Activated naive CD8-positive, alpha-beta T cell treated with anti-CD3 and anti-CD28 coated beads, Interleukin-2, amount 50 U/mL, for 24 hours (primary cell): Measurements from ENCODE around the gene PPFIBP2.
A peak's percentile ranks its signal among the peaks of the same experiment; 100 is the strongest.

Experiments used
- ATAC-seq: fragments of 150-1000 bp; cut with Tn5 transposase; one replicate; pipeline ENCODE4 v1.10.0; 2021
- DNase-seq: peaks from one replicate; pipeline ENCODE4 v3.0.0; 2021
- H3K27ac Mint-ChIP-seq: one replicate; pipeline ENCODE4 v1.8.0; 2021; ENCODE audit warnings: mild to moderate bottlenecking, mixed read lengths
- H3K27me3 Mint-ChIP-seq: one replicate; pipeline ENCODE4 v1.8.0; 2021; ENCODE audit warnings: mixed read lengths
- H3K36me3 Mint-ChIP-seq: one replicate; pipeline ENCODE4 v1.8.0; 2021; ENCODE audit warnings: low read depth, mixed read lengths
- H3K4me1 Mint-ChIP-seq: one replicate; pipeline ENCODE4 v1.8.0; 2021; ENCODE audit warnings: mixed read lengths
- H3K4me3 Mint-ChIP-seq: one replicate; pipeline ENCODE4 v1.8.0; 2021; ENCODE audit warnings: mild to moderate bottlenecking, moderate library complexity, mixed read lengths
- H3K9me3 Mint-ChIP-seq: one replicate; pipeline ENCODE4 v1.8.0; 2021; ENCODE audit warnings: mixed read lengths

Gene PPFIBP2

GRCh38 chr11:7544021-7544420 lies 30.2 kb downstream of the PPFIBP2 start:
- ATAC-seq (no peak), DNase-seq (no peak)
- Mint-ChIP-seq H3K9me3 (no peaks in the 10 kb centered on the region), H3K27me3 (no peaks in the 10 kb centered on the region), H3K27ac (no peak overlapping the region), H3K4me3 (no peak overlapping the region), H3K36me3 (peaks cover 3% of the 10 kb centered on the region), H3K4me1 (peaks cover 2% of the 10 kb centered on the region)

- Mint-ChIP-seq H3K27me3 (no peaks in the 10 kb centered on the region), H3K27ac (no peak overlapping the region), H3K9me3 (no peaks in the 10 kb centered on the region), H3K4me1 (peaks cover 2% of the 10 kb centered on the region), H3K4me3 (no peak overlapping the region), H3K36me3 (peaks cover 8% of the 10 kb centered on the region)
- no peak for ATAC-seq
- DNase-seq = no peak
Observed at GRCh38 chr11:7545611-7546010, 31.8 kb downstream of the PPFIBP2 start.

- peaks cover 8% of the 10 kb centered on the region for H3K36me3 Mint-ChIP-seq
- H3K27ac Mint-ChIP-seq = no peak overlapping the region
- H3K27me3 Mint-ChIP-seq = no peaks in the 10 kb centered on the region
- DNase-seq = no peak
- no peak overlapping the region for H3K4me3 Mint-ChIP-seq
- peaks cover 2% of the 10 kb centered on the region for H3K4me1 Mint-ChIP-seq
- ATAC-seq = no peak
- H3K9me3 Mint-ChIP-seq = no peaks in the 10 kb centered on the region
Observed at GRCh38 chr11:7546324-7546791, 32.6 kb downstream of the PPFIBP2 start.

- Mint-ChIP-seq H3K36me3 (peaks cover 8% of the 10 kb centered on the region), H3K4me1 (peaks cover 2% of the 10 kb centered on the region), H3K27ac (no peak overlapping the region), H3K27me3 (no peaks in the 10 kb centered on the region), H3K4me3 (no peak overlapping the region), H3K9me3 (no peaks in the 10 kb centered on the region)
- DNase-seq (no peak), ATAC-seq (no peak)
Observed at GRCh38 chr11:7547687-7548086, 33.9 kb downstream of the PPFIBP2 start.

- DNase-seq (peak; percentile 15), ATAC-seq (peak; percentile 85)
- Mint-ChIP-seq H3K36me3 (peaks cover 9% of the 10 kb centered on the region), H3K4me3 (no peak overlapping the region), H3K4me1 (peaks cover 2% of the 10 kb centered on the region), H3K9me3 (no peaks in the 10 kb centered on the region), H3K27me3 (no peaks in the 10 kb centered on the region), H3K27ac (no peak overlapping the region)
Observed at GRCh38 chr11:7548659-7549274, 35.0 kb downstream of the PPFIBP2 start.

GRCh38 chr11:7549681-7550080 lies 35.9 kb downstream of the PPFIBP2 start:
- H3K36me3 Mint-ChIP-seq = peaks cover 11% of the 10 kb centered on the region
- no peak overlapping the region for H3K4me3 Mint-ChIP-seq
- ATAC-seq (no peak), DNase-seq (no peak)
- H3K27me3 Mint-ChIP-seq = no peaks in the 10 kb centered on the region
- no peak overlapping the region for H3K27ac Mint-ChIP-seq
- no peaks in the 10 kb centered on the region for H3K9me3 Mint-ChIP-seq
- peaks cover 2% of the 10 kb centered on the region for H3K4me1 Mint-ChIP-seq

- peaks cover 2% of the 10 kb centered on the region for H3K4me1 Mint-ChIP-seq
- no peak for ATAC-seq
- peaks cover 8% of the 10 kb centered on the region for H3K36me3 Mint-ChIP-seq
- H3K9me3 Mint-ChIP-seq = no peaks in the 10 kb centered on the region
- no peak for DNase-seq
- no peak overlapping the region for H3K27ac Mint-ChIP-seq
- no peaks in the 10 kb centered on the region for H3K27me3 Mint-ChIP-seq
- no peak overlapping the region for H3K4me3 Mint-ChIP-seq
Observed at GRCh38 chr11:7551571-7551970, 37.8 kb downstream of the PPFIBP2 start.

- Mint-ChIP-seq H3K27ac (no peak overlapping the region), H3K27me3 (no peaks in the 10 kb centered on the region)
Observed at GRCh38 chr11:7552666-7553065, 38.9 kb downstream of the PPFIBP2 start.

GRCh38 chr11:7555052-7555699 lies 41.4 kb downstream of the PPFIBP2 start:
- Mint-ChIP-seq H3K27me3 (no peaks in the 10 kb centered on the region), H3K27ac (no peak overlapping the region), H3K4me3 (no peak overlapping the region), H3K36me3 (peaks cover 8% of the 10 kb centered on the region), H3K9me3 (no peaks in the 10 kb centered on the region), H3K4me1 (peaks cover 2% of the 10 kb centered on the region)
- DNase-seq (no peak), ATAC-seq (no peak)

More at GRCh38 chr11:7552666-7553065, 38.9 kb downstream of the PPFIBP2 start:
- DNase-seq (no peak), ATAC-seq (no peak)
- H3K4me3 Mint-ChIP-seq = no peak overlapping the region
- H3K36me3 Mint-ChIP-seq = peaks cover 9% of the 10 kb centered on the region
- no peaks in the 10 kb centered on the region for H3K9me3 Mint-ChIP-seq
- H3K4me1 Mint-ChIP-seq = peaks cover 2% of the 10 kb centered on the region

- H3K27ac Mint-ChIP-seq = no peak overlapping the region
- no peak overlapping the region for H3K4me3 Mint-ChIP-seq
- no peaks in the 10 kb centered on the region for H3K9me3 Mint-ChIP-seq
- no peak for DNase-seq
- ATAC-seq = no peak
- no peaks in the 10 kb centered on the region for H3K27me3 Mint-ChIP-seq
- H3K36me3 Mint-ChIP-seq = peaks cover 4% of the 10 kb centered on the region
- H3K4me1 Mint-ChIP-seq = peaks cover 2% of the 10 kb centered on the region
Observed at GRCh38 chr11:7558046-7558445, 44.2 kb downstream of the PPFIBP2 start.

- ATAC-seq = no peak
- no peak for DNase-seq
- H3K9me3 Mint-ChIP-seq = no peaks in the 10 kb centered on the region
- H3K4me1 Mint-ChIP-seq = peaks cover 2% of the 10 kb centered on the region
- H3K36me3 Mint-ChIP-seq = peaks cover 2% of the 10 kb centered on the region
- H3K27ac Mint-ChIP-seq = no peak overlapping the region
- H3K4me3 Mint-ChIP-seq = no peak overlapping the region
- no peaks in the 10 kb centered on the region for H3K27me3 Mint-ChIP-seq
Observed at GRCh38 chr11:7559398-7560283, 45.8 kb downstream of the PPFIBP2 start.

- no peak for ATAC-seq
- H3K4me3 Mint-ChIP-seq = no peak overlapping the region
- H3K27ac Mint-ChIP-seq = no peak overlapping the region
- DNase-seq = no peak
- H3K4me1 Mint-ChIP-seq = peaks cover 2% of the 10 kb centered on the region
- H3K36me3 Mint-ChIP-seq = peaks cover 5% of the 10 kb centered on the region
- no peaks in the 10 kb centered on the region for H3K9me3 Mint-ChIP-seq
- H3K27me3 Mint-ChIP-seq = peaks cover 3% of the 10 kb centered on the region
Observed at GRCh38 chr11:7561562-7561961, 47.8 kb downstream of the PPFIBP2 start.

- DNase-seq (no peak), ATAC-seq (no peak)
- Mint-ChIP-seq H3K4me3 (no peak overlapping the region), H3K36me3 (peaks cover 13% of the 10 kb centered on the region), H3K9me3 (no peaks in the 10 kb centered on the region), H3K4me1 (peaks cover 2% of the 10 kb centered on the region), H3K27me3 (peaks cover 3% of the 10 kb centered on the region), H3K27ac (no peak overlapping the region)
Observed at GRCh38 chr11:7563281-7563680, 49.5 kb downstream of the PPFIBP2 start.

- no peak overlapping the region for H3K27ac Mint-ChIP-seq
Observed at GRCh38 chr11:7564803-7565202, 51.0 kb downstream of the PPFIBP2 start.

GRCh38 chr11:7567311-7567710 lies 53.5 kb downstream of the PPFIBP2 start:
- Mint-ChIP-seq H3K4me1 (peaks cover 2% of the 10 kb centered on the region), H3K27ac (no peak overlapping the region), H3K27me3 (peaks cover 3% of the 10 kb centered on the region), H3K4me3 (no peak overlapping the region), H3K9me3 (no peaks in the 10 kb centered on the region), H3K36me3 (peaks cover 13% of the 10 kb centered on the region)
- ATAC-seq (no peak), DNase-seq (no peak)

More at GRCh38 chr11:7564803-7565202, 51.0 kb downstream of the PPFIBP2 start:
- ATAC-seq (no peak), DNase-seq (no peak)
- H3K36me3 Mint-ChIP-seq = peaks cover 13% of the 10 kb centered on the region
- H3K4me3 Mint-ChIP-seq = no peak overlapping the region
- H3K9me3 Mint-ChIP-seq = no peaks in the 10 kb centered on the region
- H3K4me1 Mint-ChIP-seq = peaks cover 2% of the 10 kb centered on the region
- H3K27me3 Mint-ChIP-seq = peaks cover 3% of the 10 kb centered on the region
